ENCODE results near the gene HTT. TPM values are rescaled to one million over a fixed set of nuclear protein-coding genes. Genes with fewer than 3 reads are reported as not detected.

The HTT gene
- total RNA-seq, 1 experiment from 2014 or later: 18.4 TPM

DNA sequence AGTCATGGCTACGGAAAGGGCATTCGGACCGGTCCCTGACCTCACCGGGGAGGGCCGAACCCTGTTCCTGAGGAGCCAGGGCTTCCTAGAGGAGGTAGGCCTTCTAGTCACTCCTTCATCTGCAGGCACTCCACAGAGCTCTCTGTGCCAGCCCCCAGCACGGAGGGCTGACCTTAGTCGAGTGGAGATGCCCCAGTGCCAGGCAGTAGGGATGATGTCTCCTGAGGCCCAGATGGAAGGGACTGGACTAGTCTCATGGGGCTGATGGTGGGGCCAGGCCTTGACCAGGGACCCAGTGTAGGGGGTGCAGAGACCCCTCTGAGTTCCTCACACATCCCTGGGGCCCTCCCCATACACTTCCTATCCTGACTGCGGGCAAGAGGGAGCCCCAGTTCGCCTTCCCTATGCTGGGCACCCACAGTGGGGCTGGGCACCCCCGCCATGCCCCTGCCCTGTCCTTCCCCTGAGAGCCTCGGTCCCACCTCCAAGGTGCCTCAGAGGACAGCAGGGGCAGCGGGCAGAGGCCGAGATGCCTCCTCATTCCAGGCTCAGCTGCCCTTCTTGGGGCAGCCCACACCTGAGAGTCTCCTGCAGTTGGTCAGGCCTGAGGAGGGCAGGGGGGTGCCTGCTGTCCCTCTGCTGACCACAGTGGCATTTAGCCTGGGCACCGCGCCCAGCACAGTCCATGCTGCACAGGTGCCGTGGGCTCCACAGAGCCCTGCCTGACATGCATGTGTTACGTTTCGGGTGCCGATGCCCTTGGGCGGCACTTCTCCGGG lies 173.1 kb downstream of the HTT start:
- Histone ChIP-seq H3K9me2 (replicated peaks; ENCODE audit: low read length) (no peaks in the 10 kb centered on the region), H4K20me1 (ENCODE audit: low read length) (no peaks in the 10 kb centered on the region), H3K9ac (ENCODE audit: low read length) (no peak overlapping the region), H3K4me2 (ENCODE audit: low read length) (no peak overlapping the region), H3K27me3 (ENCODE audit: low read length) (no peaks in the 10 kb centered on the region), H3K4me1 (ENCODE audit: insufficient read depth, low read length) (no peaks in the 10 kb centered on the region), H3K27ac (ENCODE audit: low read length) (no peak overlapping the region), H3K9me3 (ENCODE audit: low read length) (no peaks in the 10 kb centered on the region), H3K4me3 (ENCODE audit: low read length) (no peak overlapping the region), H2AFZ (ENCODE audit: low read length) (no peak overlapping the region), H3F3A (ENCODE audit: low read length, unreplicated experiment) (no peaks in the 10 kb centered on the region), H3K79me2 (ENCODE audit: low read length) (no peaks in the 10 kb centered on the region), H3K36me3 (ENCODE audit: low read depth, low read length) (no peaks in the 10 kb centered on the region)
- ATAC-seq: no peak
- DNase-seq: no peak
- no TSS peak for BruUV-seq (replicated peaks)
- intact Hi-C loops (cut with micrococcal nuclease): no loop called here
- ChIA-PET POLR2A (ENCODE audit: unreplicated experiment) (no interaction called here), CTCF (no interaction called here)
- TF ChIP-seq EZH2 (IDR thresholded peaks at IDR 0.05; ENCODE audit: low read length, unreplicated experiment) (no peak), EZH2phosphoT487 (IDR thresholded peaks at IDR 0.05; ENCODE audit: borderline replicate concordance, low read length) (no peak)
- TF ChIP-seq, protein P1, sequence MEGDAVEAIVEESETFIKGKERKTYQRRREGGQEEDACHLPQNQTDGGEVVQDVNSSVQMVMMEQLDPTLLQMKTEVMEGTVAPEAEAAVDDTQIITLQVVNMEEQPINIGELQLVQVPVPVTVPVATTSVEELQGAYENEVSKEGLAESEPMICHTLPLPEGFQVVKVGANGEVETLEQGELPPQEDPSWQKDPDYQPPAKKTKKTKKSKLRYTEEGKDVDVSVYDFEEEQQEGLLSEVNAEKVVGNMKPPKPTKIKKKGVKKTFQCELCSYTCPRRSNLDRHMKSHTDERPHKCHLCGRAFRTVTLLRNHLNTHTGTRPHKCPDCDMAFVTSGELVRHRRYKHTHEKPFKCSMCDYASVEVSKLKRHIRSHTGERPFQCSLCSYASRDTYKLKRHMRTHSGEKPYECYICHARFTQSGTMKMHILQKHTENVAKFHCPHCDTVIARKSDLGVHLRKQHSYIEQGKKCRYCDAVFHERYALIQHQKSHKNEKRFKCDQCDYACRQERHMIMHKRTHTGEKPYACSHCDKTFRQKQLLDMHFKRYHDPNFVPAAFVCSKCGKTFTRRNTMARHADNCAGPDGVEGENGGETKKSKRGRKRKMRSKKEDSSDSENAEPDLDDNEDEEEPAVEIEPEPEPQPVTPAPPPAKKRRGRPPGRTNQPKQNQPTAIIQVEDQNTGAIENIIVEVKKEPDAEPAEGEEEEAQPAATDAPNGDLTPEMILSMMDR (conservative IDR thresholded peaks at IDR 0.05; ENCODE audit: low read depth, low read length): no peak

DNA sequence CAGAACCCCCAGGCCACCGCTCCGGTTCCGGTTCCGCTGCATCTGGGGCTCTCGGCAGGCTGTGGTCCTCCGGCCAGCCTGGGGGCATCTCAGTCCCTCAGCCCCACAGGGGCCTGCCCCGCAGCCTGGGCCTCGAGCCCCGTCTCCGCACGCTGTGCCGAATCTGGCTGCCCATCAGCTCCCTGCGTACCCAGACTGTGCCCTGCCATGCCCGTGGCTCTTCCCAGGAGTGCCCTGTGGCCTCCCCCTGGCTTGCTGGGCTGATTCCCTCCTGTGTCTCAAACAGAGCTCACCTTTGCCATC lies 173.6 kb downstream of the HTT start:
- H2AFZ ChIP-seq (ENCODE audit: low read length): no peak overlapping the region
- intact Hi-C loops (cut with micrococcal nuclease): no loop called here
- H3K4me1 ChIP-seq (ENCODE audit: insufficient read depth, low read length): no peaks in the 10 kb centered on the region
- no peaks in the 10 kb centered on the region for H3K79me2 ChIP-seq (ENCODE audit: low read length)
- no peaks in the 10 kb centered on the region for H3K36me3 ChIP-seq (ENCODE audit: low read depth, low read length)
- BruUV-seq (replicated peaks): no TSS peak
- no peak overlapping the region for H3K4me3 ChIP-seq (ENCODE audit: low read length)
- no peak for ATAC-seq
- no peak overlapping the region for H3K4me2 ChIP-seq (ENCODE audit: low read length)
- H3K9ac ChIP-seq (ENCODE audit: low read length): no peak overlapping the region
- H4K20me1 ChIP-seq (ENCODE audit: low read length): no peaks in the 10 kb centered on the region
- H3K27me3 ChIP-seq (ENCODE audit: low read length): no peaks in the 10 kb centered on the region
- no peak for DNase-seq
- TF ChIP-seq EZH2phosphoT487 (IDR thresholded peaks at IDR 0.05; ENCODE audit: borderline replicate concordance, low read length): no peak
- TF ChIP-seq, protein P1 (conservative IDR thresholded peaks at IDR 0.05; ENCODE audit: low read depth, low read length): no peak
- TF ChIP-seq EZH2 (IDR thresholded peaks at IDR 0.05; ENCODE audit: low read length, unreplicated experiment): no peak
- H3K9me3 ChIP-seq (ENCODE audit: low read length): no peaks in the 10 kb centered on the region
- ChIA-PET POLR2A (ENCODE audit: unreplicated experiment) (no interaction called here), CTCF (no interaction called here)
- no peaks in the 10 kb centered on the region for H3F3A ChIP-seq (ENCODE audit: low read length, unreplicated experiment)
- no peaks in the 10 kb centered on the region for H3K9me2 ChIP-seq (replicated peaks; ENCODE audit: low read length)
- H3K27ac ChIP-seq (ENCODE audit: low read length): no peak overlapping the region

- ATAC-seq (no peak), DNase-seq (no peak)
- TF ChIP-seq EZH2 (IDR thresholded peaks at IDR 0.05; ENCODE audit: low read length, unreplicated experiment) (no peak), EZH2phosphoT487 (IDR thresholded peaks at IDR 0.05; ENCODE audit: borderline replicate concordance, low read length) (no peak)
- TF ChIP-seq, protein P1 (conservative IDR thresholded peaks at IDR 0.05; ENCODE audit: low read depth, low read length): no peak
- H3K4me2 ChIP-seq (ENCODE audit: low read length): no peak within 1 kb of the TSS
- H4K20me1 ChIP-seq (ENCODE audit: low read length): no peaks in the 10 kb centered on the region
- POLR2A ChIA-PET (ENCODE audit: unreplicated experiment): no interaction called here
- CTCF ChIA-PET: no interaction called here
- H3F3A ChIP-seq (ENCODE audit: low read length, unreplicated experiment): no peaks in the 10 kb centered on the region
- H3K4me3 ChIP-seq (ENCODE audit: low read length): no peak within 1 kb of the TSS
- H2AFZ ChIP-seq (ENCODE audit: low read length): no peak within 1 kb of the TSS
- H3K4me1 ChIP-seq (ENCODE audit: insufficient read depth, low read length): no peaks in the 10 kb centered on the region
- no peaks in the 10 kb centered on the region for H3K9me2 ChIP-seq (replicated peaks; ENCODE audit: low read length)
- H3K27ac ChIP-seq (ENCODE audit: low read length): no peak within 1 kb of the TSS
- H3K9ac ChIP-seq (ENCODE audit: low read length): no peak within 1 kb of the TSS
- BruUV-seq (replicated peaks): no TSS peak
- no peaks in the 10 kb centered on the region for H3K36me3 ChIP-seq (ENCODE audit: low read depth, low read length)
- H3K9me3 ChIP-seq (ENCODE audit: low read length): no peaks in the 10 kb centered on the region
- H3K27me3 ChIP-seq (ENCODE audit: low read length): no peaks in the 10 kb centered on the region
- intact Hi-C loops (cut with micrococcal nuclease): no loop called here
- no peaks in the 10 kb centered on the region for H3K79me2 ChIP-seq (ENCODE audit: low read length)
Measured at GRCh38 chr4:3248811-3249661, 174.6 kb downstream of the HTT start, which contains the start of gene MSANTD1. TSS of gene MSANTD1 (plus strand) at chr4:3249159. CDS start at chr4:3249223, 64 bp downstream.
